SK-N-SH (cell line): Measurements from ENCODE around the gene MAMDC4. TPM values are rescaled to one million over a fixed set of nuclear protein-coding genes. Genes with fewer than 3 reads are reported as not detected.

Source experiments
- CTCF ChIA-PET: fragments of 300-600, 350-600 bp; formaldehyde crosslinking; extraction: SDS; loops from one replicate; lab custom pipeline; 2021; lab: Yijun Ruan, JAX
- POLR2A ChIA-PET: fragments of 350-600 bp; sonication (Branson Sonifier 250); formaldehyde crosslinking; extraction: SDS; loops from one replicate; lab custom pipeline; 2020; ENCODE audit warnings: antibody characterized with exemption, inconsistent platforms; lab: Yijun Ruan, JAX
- DNase-seq: peaks from one replicate; pipeline ENCODE4 v3.0.0; 2012
- H2AFZ ChIP-seq: fragments of 200-600 bp; sonication (generic); 2 replicates; pipeline ENCODE4 v1.8.1; 2016; ENCODE audit warnings: antibody characterized with exemption, mild to moderate bottlenecking, low read depth
- H3F3A ChIP-seq: fragments of 200-600 bp; sonication (generic); replicated peaks from 2 replicates; pipeline ENCODE3; 2016; ENCODE audit warnings: antibody characterized with exemption, mild to moderate bottlenecking; ENCODE audit not compliant: insufficient read depth
- H3K27ac ChIP-seq, 2 experiments: fragments of 200-500 bp in 1 of 2; fragments of 200-600 bp in 1 of 2; sonication (Bioruptor generic) in 1 of 2; sonication (generic), shearing (Covaris generic) in 1 of 2; 2 replicates each; pipeline versions ENCODE4 v1.5.1 to v1.6.1; 2014 to 2016; ENCODE audit warnings: low read depth in 2 of 2, inconsistent platforms in 1 of 2, low read length in 1 of 2, mild to moderate bottlenecking in 1 of 2, mixed read lengths in 1 of 2
- H3K27me3 ChIP-seq: fragments of 200-600 bp; sonication (generic), shearing (Covaris generic); 2 replicates; pipeline ENCODE4 v1.6.1; 2016; ENCODE audit warnings: mixed run types; ENCODE audit not compliant: insufficient read depth
- H3K36me3 ChIP-seq, 2 experiments: fragments of 200-500 bp in 1 of 2; fragments of 200-600 bp in 1 of 2; sonication (Bioruptor generic) in 1 of 2; sonication (generic) in 1 of 2; replicated peaks in 1 of 2; 2 replicates each; pipeline versions ENCODE3 to v1.5.1; 2014 to 2016; ENCODE audit warnings: low read length in 1 of 2, mild to moderate bottlenecking in 1 of 2; ENCODE audit not compliant: insufficient read depth in 2 of 2, control insufficient read depth in 1 of 2
- H3K4me1 ChIP-seq, 2 experiments: fragments of 200-500 bp in 1 of 2; fragments of 200-600 bp in 1 of 2; sonication (Bioruptor generic) in 1 of 2; sonication (generic), shearing (Covaris generic) in 1 of 2; 2 replicates each; pipeline versions ENCODE4 v1.5.1 to v1.6.1; 2014 to 2016; ENCODE audit warnings: low read depth in 1 of 2, low read length in 1 of 2, mixed run types in 1 of 2; ENCODE audit not compliant: insufficient read depth in 2 of 2, control insufficient read depth in 1 of 2
- H3K4me2 ChIP-seq: fragments of 200-600 bp; sonication (generic), shearing (Covaris generic); 2 replicates; pipeline ENCODE4 v1.6.1; 2017; ENCODE audit warnings: mixed run types
- H3K4me3 ChIP-seq, 2 experiments: fragments of 200-500 bp in 1 of 2; fragments of 200-600 bp in 1 of 2; sonication (Bioruptor generic) in 1 of 2; sonication (generic), shearing (Covaris generic) in 1 of 2; 2 replicates each; pipeline versions ENCODE4 v1.5.1 to v1.8.1; 2014 to 2016; ENCODE audit warnings: low read depth in 2 of 2, inconsistent platforms in 1 of 2, low read length in 1 of 2, mild to moderate bottlenecking in 1 of 2, mixed read lengths in 1 of 2, moderate library complexity in 1 of 2
- H3K79me2 ChIP-seq: fragments of 200-600 bp; sonication (generic); 2 replicates; pipeline ENCODE4 v1.8.1; 2017; ENCODE audit warnings: mild to moderate bottlenecking; ENCODE audit not compliant: insufficient read depth
- H3K9ac ChIP-seq: fragments of 200-600 bp; sonication (generic); 2 replicates; pipeline ENCODE4 v1.6.1; 2017; ENCODE audit warnings: mixed run types
- H3K9me2 ChIP-seq: fragments of 200-600 bp; sonication (generic); 2 replicates; pipeline ENCODE4 v1.6.1; 2017; ENCODE audit warnings: mixed run types
- H3K9me3 ChIP-seq: fragments of 200-600 bp; sonication (generic); 2 replicates; pipeline ENCODE4 v1.6.1; 2017; ENCODE audit warnings: mixed run types, mild to moderate bottlenecking, moderate library complexity
- H4K20me1 ChIP-seq: fragments of 200-600 bp; sonication (generic); 2 replicates; pipeline ENCODE4 v1.6.1; 2017; ENCODE audit warnings: mild to moderate bottlenecking, mixed run types; ENCODE audit not compliant: insufficient read depth
- CHD2 ChIP-seq: fragments of 150-350 bp; IDR thresholded peaks from 2 replicates; pipeline ENCODE4 v1.6.1; 2018; ENCODE audit warnings: low read length; ENCODE audit not compliant: partially characterized antibody
- EP300 ChIP-seq, 2 experiments: IDR thresholded peaks; 2 replicates each; pipeline versions ENCODE4 v1.4.0 to v1.6.1; 2012; ENCODE audit warnings: borderline replicate concordance in 1 of 2, low read depth in 1 of 2, low read length in 1 of 2
- GABPA ChIP-seq: IDR thresholded peaks from 2 replicates; pipeline ENCODE4 v1.4.0; 2012; ENCODE audit warnings: low read depth, mild to moderate bottlenecking
- GATA2 ChIP-seq: sonication (generic); formaldehyde crosslinking; IDR thresholded peaks from 2 replicates; pipeline ENCODE4 v1.5.0; 2020; ENCODE audit warnings: mild to moderate bottlenecking, missing genetic modification reagents
- MEF2A ChIP-seq: IDR thresholded peaks from 2 replicates; pipeline ENCODE4 v1.4.0; 2012; ENCODE audit warnings: low read depth, borderline replicate concordance
- MXI1 ChIP-seq: IDR thresholded peaks from 2 replicates; pipeline ENCODE4 v1.6.1; 2012; ENCODE audit warnings: mild to moderate bottlenecking, low read depth, low read length, improper control_type of control experiment
- NFIC ChIP-seq: IDR thresholded peaks from 2 replicates; pipeline ENCODE4 v1.4.0; 2012; ENCODE audit warnings: borderline replicate concordance
- RAD21 ChIP-seq: IDR thresholded peaks from 2 replicates; pipeline ENCODE4 v1.6.1; 2012; ENCODE audit warnings: mild to moderate bottlenecking, low read length
- RCOR1 ChIP-seq: fragments of 150-350 bp; IDR thresholded peaks from 2 replicates; pipeline ENCODE4 v1.6.1; 2017; ENCODE audit warnings: antibody characterized with exemption, low read length
- SMC3 ChIP-seq: IDR thresholded peaks from 2 replicates; pipeline ENCODE4 v1.6.1; 2012; ENCODE audit warnings: low read depth, low read length, improper control_type of control experiment
- TAF1 ChIP-seq: IDR thresholded peaks from 2 replicates; pipeline ENCODE4 v1.6.1; 2012; ENCODE audit warnings: low read depth, mild to moderate bottlenecking, low read length, moderate library complexity, borderline replicate concordance
- TCF12 ChIP-seq: IDR thresholded peaks from 2 replicates; pipeline ENCODE4 v1.4.0; 2012
- TEAD4 ChIP-seq: IDR thresholded peaks from 2 replicates; pipeline ENCODE4 v1.4.0; 2012; ENCODE audit warnings: mild to moderate bottlenecking, borderline replicate concordance; ENCODE audit not compliant: insufficient read depth
- YY1 ChIP-seq: IDR thresholded peaks from 2 replicates; pipeline ENCODE4 v1.4.0; 2012; ENCODE audit warnings: low read depth, mild to moderate bottlenecking
- WGBS: methylation state at CpG from one replicate; pipeline ENCODE4 v1.1.6; 2017; ENCODE audit warnings: low lambda C conversion rate; 5-methylcytosine and 5-hydroxymethylcytosine counted together
- polyA plus RNA-seq, 3 experiments: library from polyadenylated mRNA; depleted of rRNA; stranded (reverse); fragments of >200 nt; gene quantifications; 2 replicates each; pipeline ENCODE4 v1.2.3, GENCODE V29; 2012
- TF ChIP-seq, protein P1 (sequence below): fragments of 150-350 bp; IDR thresholded peaks from 2 replicates; pipeline ENCODE4 v1.6.1; 2016; ENCODE audit warnings: mild to moderate bottlenecking, low read depth, low read length
- TF ChIP-seq, protein P2 (sequence below): IDR thresholded peaks from 2 replicates; pipeline ENCODE4 v1.4.0; 2012; ENCODE audit warnings: low read depth
- TF ChIP-seq, protein P3 (sequence below): fragments of 150-350 bp; IDR thresholded peaks from 2 replicates; pipeline ENCODE4 v1.6.1; 2017; ENCODE audit warnings: antibody characterized with exemption, low read length, low read depth, borderline replicate concordance
- TF ChIP-seq, protein P4 (sequence below): IDR thresholded peaks from 2 replicates; pipeline ENCODE4 v1.4.0; 2012; ENCODE audit warnings: low read depth, borderline replicate concordance
- TF ChIP-seq, protein P5 (sequence below): fragments of 200-600 bp; sonication (generic); IDR thresholded peaks from 2 replicates; pipeline ENCODE4 v1.6.1; 2017; ENCODE audit warnings: antibody characterized with exemption, mild to moderate bottlenecking, moderate library complexity
- TF ChIP-seq, protein P6 (sequence below): IDR thresholded peaks from 2 replicates; pipeline ENCODE4 v1.6.1; 2012; ENCODE audit warnings: mild to moderate bottlenecking, low read depth, low read length, moderate library complexity

The MAMDC4 gene
- polyA plus RNA-seq, 1 of the 3 experiments (the other 2 are of a cell fraction) = 4.2 TPM

DNA sequence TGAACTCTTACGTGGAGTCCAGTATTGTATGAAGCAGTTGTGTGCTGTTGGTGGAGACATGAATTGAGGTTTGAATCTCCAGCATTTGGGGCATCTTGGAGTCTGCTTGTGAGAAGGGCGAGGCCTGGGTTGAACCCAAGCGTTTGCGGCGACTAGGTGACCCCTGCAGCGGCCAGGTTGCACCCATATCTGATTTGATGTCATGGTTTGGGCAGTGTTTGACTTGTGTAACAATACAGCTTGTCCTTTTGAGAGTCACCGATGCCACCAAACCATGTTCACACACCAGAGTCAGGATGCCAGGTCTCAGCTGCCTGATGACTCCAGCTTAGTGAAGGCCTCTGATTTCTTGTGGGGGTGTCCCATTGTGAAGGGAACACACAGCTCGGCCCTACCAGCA is 36.3 kb downstream of the MAMDC4 start:
- H3K36me3 ChIP-seq = no peaks in the 10 kb centered on the region
- no peak overlapping the region for H3K4me2 ChIP-seq
- H3K4me3 ChIP-seq = no peak overlapping the region
- H3K9ac ChIP-seq = no peak overlapping the region
- H3K79me2 ChIP-seq = peaks cover 66% of the 10 kb centered on the region
- H3F3A ChIP-seq = no peaks in the 10 kb centered on the region
- H3K9me3 ChIP-seq = no peaks in the 10 kb centered on the region
- no peaks in the 10 kb centered on the region for H3K27me3 ChIP-seq
- DNase-seq = no peak
- peaks cover 13% of the 10 kb centered on the region; the same call in 1 of the 2 replicates for H4K20me1 ChIP-seq
- H3K27ac ChIP-seq = no peak overlapping the region
- ChIA-PET CTCF (interaction anchor here (1.4 kb wide), 1 partner anchor 138 kb away, joined by 4 read pairs; no protein-coding TSS in a partner anchor), POLR2A (no interaction called here)
- no peak overlapping the region for H2AFZ ChIP-seq
- TF ChIP-seq, protein P1, sequence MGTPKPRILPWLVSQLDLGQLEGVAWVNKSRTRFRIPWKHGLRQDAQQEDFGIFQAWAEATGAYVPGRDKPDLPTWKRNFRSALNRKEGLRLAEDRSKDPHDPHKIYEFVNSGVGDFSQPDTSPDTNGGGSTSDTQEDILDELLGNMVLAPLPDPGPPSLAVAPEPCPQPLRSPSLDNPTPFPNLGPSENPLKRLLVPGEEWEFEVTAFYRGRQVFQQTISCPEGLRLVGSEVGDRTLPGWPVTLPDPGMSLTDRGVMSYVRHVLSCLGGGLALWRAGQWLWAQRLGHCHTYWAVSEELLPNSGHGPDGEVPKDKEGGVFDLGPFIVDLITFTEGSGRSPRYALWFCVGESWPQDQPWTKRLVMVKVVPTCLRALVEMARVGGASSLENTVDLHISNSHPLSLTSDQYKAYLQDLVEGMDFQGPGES = no peak
- TF ChIP-seq, protein P2, sequence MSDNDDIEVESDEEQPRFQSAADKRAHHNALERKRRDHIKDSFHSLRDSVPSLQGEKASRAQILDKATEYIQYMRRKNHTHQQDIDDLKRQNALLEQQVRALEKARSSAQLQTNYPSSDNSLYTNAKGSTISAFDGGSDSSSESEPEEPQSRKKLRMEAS = no peak
- TF ChIP-seq MXI1 (no peak), CHD2 (no peak), NFIC (no peak), RCOR1 (no peak), GATA2 (CRISPR knock-in tag) (no peak), TEAD4 (no peak), EP300 (IDR thresholded peaks at IDR 0.05; ENCODE audit: borderline replicate concordance in 1 of 2, low read depth in 1 of 2, low read length in 1 of 2) (no peak), TCF12 (no peak), SMC3 (no peak), RAD21 (no peak), GABPA (no peak), TAF1 (no peak), YY1 (no peak), MEF2A (no peak)
- TF ChIP-seq, protein P3, sequence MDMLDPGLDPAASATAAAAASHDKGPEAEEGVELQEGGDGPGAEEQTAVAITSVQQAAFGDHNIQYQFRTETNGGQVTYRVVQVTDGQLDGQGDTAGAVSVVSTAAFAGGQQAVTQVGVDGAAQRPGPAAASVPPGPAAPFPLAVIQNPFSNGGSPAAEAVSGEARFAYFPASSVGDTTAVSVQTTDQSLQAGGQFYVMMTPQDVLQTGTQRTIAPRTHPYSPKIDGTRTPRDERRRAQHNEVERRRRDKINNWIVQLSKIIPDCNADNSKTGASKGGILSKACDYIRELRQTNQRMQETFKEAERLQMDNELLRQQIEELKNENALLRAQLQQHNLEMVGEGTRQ = no peak
- TF ChIP-seq, protein P4, sequence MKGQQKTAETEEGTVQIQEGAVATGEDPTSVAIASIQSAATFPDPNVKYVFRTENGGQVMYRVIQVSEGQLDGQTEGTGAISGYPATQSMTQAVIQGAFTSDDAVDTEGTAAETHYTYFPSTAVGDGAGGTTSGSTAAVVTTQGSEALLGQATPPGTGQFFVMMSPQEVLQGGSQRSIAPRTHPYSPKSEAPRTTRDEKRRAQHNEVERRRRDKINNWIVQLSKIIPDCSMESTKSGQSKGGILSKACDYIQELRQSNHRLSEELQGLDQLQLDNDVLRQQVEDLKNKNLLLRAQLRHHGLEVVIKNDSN = no peak
- TF ChIP-seq, protein P5, sequence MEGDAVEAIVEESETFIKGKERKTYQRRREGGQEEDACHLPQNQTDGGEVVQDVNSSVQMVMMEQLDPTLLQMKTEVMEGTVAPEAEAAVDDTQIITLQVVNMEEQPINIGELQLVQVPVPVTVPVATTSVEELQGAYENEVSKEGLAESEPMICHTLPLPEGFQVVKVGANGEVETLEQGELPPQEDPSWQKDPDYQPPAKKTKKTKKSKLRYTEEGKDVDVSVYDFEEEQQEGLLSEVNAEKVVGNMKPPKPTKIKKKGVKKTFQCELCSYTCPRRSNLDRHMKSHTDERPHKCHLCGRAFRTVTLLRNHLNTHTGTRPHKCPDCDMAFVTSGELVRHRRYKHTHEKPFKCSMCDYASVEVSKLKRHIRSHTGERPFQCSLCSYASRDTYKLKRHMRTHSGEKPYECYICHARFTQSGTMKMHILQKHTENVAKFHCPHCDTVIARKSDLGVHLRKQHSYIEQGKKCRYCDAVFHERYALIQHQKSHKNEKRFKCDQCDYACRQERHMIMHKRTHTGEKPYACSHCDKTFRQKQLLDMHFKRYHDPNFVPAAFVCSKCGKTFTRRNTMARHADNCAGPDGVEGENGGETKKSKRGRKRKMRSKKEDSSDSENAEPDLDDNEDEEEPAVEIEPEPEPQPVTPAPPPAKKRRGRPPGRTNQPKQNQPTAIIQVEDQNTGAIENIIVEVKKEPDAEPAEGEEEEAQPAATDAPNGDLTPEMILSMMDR = no peak
- TF ChIP-seq, protein P6, sequence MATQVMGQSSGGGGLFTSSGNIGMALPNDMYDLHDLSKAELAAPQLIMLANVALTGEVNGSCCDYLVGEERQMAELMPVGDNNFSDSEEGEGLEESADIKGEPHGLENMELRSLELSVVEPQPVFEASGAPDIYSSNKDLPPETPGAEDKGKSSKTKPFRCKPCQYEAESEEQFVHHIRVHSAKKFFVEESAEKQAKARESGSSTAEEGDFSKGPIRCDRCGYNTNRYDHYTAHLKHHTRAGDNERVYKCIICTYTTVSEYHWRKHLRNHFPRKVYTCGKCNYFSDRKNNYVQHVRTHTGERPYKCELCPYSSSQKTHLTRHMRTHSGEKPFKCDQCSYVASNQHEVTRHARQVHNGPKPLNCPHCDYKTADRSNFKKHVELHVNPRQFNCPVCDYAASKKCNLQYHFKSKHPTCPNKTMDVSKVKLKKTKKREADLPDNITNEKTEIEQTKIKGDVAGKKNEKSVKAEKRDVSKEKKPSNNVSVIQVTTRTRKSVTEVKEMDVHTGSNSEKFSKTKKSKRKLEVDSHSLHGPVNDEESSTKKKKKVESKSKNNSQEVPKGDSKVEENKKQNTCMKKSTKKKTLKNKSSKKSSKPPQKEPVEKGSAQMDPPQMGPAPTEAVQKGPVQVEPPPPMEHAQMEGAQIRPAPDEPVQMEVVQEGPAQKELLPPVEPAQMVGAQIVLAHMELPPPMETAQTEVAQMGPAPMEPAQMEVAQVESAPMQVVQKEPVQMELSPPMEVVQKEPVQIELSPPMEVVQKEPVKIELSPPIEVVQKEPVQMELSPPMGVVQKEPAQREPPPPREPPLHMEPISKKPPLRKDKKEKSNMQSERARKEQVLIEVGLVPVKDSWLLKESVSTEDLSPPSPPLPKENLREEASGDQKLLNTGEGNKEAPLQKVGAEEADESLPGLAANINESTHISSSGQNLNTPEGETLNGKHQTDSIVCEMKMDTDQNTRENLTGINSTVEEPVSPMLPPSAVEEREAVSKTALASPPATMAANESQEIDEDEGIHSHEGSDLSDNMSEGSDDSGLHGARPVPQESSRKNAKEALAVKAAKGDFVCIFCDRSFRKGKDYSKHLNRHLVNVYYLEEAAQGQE = no peak
- 85% methylated on average over 8 of the region's 8 CpGs for whole genome bisulfite sequencing
- no peaks in the 10 kb centered on the region for H3K9me2 ChIP-seq
- H3K4me1 ChIP-seq = peaks cover 0 to 10% of the 10 kb centered on the region in 2 experiments; a peak in 2 of 4 replicates
